ENCODE results near the gene TPO.
"Not testable (repeated sequence)": the region's sequence is repeated elsewhere in the genome, so short reads cannot be mapped to it uniquely, and the experiment has no call there.

TPO gene

DNA sequence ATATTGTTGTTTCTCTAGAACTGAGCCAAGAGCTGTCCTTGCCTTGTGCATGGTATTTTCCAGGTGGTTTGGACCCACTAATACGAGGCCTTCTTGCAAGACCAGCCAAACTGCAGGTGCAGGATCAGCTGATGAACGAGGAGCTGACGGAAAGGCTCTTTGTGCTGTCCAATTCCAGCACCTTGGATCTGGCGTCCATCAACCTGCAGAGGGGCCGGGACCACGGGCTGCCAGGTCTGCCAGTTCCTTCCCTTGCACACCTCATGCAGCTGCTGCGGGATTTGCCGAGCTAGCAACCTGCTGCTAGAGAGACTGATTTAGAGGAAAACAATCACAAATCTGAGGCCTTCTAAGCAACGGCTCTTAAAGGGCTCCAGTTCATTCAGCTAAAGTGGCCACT is 74.5 kb downstream of the TPO start:
- DNase-seq, result no peak

- DNase-seq, result no peak
Observed at GRCh38 chr2:1488181-1488671, 75.0 kb downstream of the TPO start.

- no peak for DNase-seq
Observed at GRCh38 chr2:1488851-1489250, 75.6 kb downstream of the TPO start.

DNA sequence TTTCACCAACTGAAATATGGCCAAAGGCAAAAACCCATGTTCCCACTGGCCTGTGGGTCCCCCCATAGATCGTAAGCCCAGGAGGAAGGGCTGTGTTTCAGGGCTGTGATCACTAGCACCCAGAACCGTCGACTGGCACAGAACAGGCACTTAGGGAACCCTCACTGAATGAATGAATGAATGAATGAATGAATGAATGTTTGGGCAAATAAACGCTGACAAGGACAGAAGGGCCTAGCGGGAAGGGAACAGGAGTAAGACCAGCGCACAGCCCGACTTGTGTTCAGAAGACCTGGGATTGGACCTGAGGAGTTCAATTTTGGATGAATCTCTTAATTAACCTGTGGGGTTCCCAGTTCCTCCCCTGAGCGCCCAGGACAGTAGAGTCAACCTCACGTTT is 76.2 kb downstream of the TPO start:
- no peak for DNase-seq

- not testable (repeated sequence) for DNase-seq
Observed at GRCh38 chr2:1490381-1490780, 77.1 kb downstream of the TPO start.

- no peak for DNase-seq
Observed at GRCh38 chr2:1491751-1492150, 78.5 kb downstream of the TPO start.

GRCh38 chr2:1492231-1492630 is 79.0 kb downstream of the TPO start:
- DNase-seq, result not testable (repeated sequence)

DNA sequence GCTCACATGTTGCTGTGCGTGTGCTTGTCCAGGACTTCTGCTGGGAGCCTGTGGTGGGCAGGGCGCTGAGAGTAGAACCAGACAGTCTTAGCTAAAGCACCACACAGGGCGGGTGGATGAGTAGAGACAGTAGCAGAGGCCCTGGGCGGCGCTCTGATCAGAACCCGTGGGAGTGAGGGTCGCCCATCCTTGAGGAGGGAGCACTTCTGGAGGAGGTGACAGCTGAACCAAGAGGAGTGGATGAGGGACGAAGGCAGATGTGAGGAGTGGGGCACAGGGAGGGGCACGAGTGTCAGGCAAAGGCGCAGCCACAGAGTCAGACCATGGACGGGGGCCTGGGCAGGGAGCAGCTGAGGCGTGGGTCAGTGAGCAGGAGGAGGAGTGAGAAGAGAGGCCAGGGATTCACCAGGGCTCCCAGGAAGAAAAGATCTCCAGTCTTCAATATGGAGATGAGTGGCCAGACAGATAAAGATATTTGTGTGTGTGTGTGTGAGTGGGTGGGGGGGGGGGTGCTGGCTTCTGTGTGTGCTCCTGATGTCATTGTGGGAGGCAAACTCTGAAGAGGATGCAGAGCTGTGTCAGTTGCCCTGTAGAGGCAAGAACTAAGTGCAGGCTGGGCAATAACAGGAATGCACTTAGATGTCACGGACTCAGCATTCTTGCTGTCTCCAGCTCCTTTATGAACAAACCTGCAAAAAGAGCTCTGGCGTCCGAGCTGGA is 79.6 kb downstream of the TPO start:
- DNase-seq, result peak; percentile 31

- no peak for DNase-seq
Observed at GRCh38 chr2:1493431-1494126, 80.3 kb downstream of the TPO start.

DNA sequence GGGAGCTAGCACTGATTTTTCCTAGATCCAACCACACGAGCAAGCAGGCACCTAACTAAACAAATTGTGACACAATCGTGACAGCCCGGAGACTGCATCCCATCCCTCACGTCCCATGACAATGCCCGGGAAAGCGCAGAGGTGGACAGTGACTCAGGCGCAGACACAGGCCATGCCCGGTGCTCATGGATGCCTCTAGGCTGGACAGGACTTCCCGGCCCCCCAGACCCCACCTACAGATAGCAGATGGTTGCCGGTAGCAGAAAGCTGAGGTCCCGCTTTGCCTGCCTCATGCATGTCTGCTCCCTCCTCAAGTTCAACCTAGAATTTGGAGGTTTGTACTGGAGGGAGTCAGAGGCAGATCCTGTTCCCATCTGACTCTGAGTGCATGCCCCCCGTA is 81.0 kb downstream of the TPO start:
- DNase-seq, result no peak

- no peak for DNase-seq
Observed at GRCh38 chr2:1494906-1495305, 81.6 kb downstream of the TPO start.

- DNase-seq, result peak; percentile 9
Observed at GRCh38 chr2:1495676-1496358, 82.6 kb downstream of the TPO start.

DNA sequence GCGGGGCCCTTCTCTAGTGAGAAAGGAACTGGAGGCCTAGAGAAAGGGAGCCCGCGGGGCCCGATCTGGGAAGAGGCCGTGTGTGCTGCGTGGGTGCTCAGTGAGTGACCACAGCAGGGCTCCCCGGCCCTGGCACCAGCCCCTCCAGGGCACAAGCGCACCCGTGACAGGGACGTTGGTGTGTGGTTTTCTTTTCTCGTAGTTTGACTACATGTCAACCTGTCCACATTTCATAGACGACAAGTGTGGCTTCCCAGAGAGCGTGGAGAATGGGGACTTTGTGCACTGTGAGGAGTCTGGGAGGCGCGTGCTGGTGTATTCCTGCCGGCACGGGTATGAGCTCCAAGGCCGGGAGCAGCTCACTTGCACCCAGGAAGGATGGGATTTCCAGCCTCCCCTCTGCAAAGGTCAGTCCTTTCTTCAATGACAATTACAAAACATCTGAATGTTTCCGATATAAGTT is 83.1 kb downstream of the TPO start:
- no peak for DNase-seq

GRCh38 chr2:1497122-1497611 is 83.9 kb downstream of the TPO start:
- no peak for DNase-seq

GRCh38 chr2:1498176-1498575 is 84.9 kb downstream of the TPO start:
- DNase-seq, result no peak

GRCh38 chr2:1499033-1499795 is 86.0 kb downstream of the TPO start:
- DNase-seq, result no peak

- no peak for DNase-seq
Observed at GRCh38 chr2:1501038-1501851, 88.0 kb downstream of the TPO start.

DNA sequence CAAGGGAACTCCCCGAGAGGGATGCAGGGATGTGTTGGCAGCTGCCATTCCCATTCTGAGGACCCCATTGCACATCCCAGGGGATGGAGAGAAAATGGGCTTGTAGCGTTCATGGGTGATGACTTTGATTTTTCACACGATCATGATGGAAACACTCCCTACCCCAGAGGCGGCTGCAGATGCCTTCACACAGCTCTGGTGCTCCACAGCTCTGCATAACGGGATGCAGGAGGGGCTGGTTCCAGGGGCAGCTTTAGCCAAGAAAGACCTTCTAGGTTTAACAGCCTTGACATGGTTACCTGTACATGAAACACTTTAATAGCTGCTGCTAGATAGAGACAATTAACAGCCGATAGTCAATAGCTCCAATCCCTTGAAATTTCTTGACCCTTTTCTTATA is 88.7 kb downstream of the TPO start:
- DNase-seq, result no peak

- no peak for DNase-seq
Observed at GRCh38 chr2:1502891-1503304, 89.6 kb downstream of the TPO start.

GRCh38 chr2:1503471-1504310 is 90.4 kb downstream of the TPO start:
- DNase-seq, result no peak

DNA sequence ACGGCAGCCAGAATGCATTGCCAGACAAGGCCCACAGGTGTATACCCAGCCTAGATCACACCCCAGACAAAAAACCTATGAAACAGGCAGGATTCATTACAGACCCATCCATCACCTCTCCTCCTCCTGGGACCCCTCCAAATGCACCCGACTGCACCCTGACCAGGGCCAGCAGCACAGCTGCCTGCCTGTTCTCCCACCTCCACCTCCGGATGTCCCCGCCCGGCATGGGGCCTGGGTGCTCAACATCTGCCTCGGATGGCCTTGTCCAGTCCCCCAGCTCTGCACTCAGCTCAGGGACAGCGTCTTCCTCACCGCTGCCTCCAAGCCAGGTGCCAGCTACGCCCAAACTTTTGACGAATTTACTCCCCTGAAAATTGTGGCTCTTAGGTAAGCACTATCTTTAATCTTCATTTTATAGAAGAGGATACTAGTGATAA is 91.1 kb downstream of the TPO start:
- no peak for DNase-seq

Measured in hematopoietic multipotent progenitor cell treated with erythropoietin and hydrocortisone succinate and interleukin-3 and kit ligand, for 8 days (in vitro differentiated cells).